ENCODE data around the gene ZYG11B. TPM values are rescaled to one million over a fixed set of nuclear protein-coding genes. Genes with fewer than 3 reads are reported as not detected.
A peak's percentile ranks its signal among the peaks of the same experiment; 100 is the strongest.
"Not testable (repeated sequence)": the region's sequence is repeated elsewhere in the genome, so short reads cannot be mapped to it uniquely, and the experiment has no call there.

The ZYG11B gene
- total and polyA plus RNA-seq, 4 donors = 38.9 to 115 (median 48.0) TPM

- DNase-seq (ENCODE audit: low read depth in 4 of 6, low spot score in 6 of 6); H3K27me3 ChIP-seq (ENCODE audit: control insufficient read depth, insufficient read depth, low read length); H3K4me1 ChIP-seq (ENCODE audit: control insufficient read depth, insufficient read depth, low read length); H3K9me3 ChIP-seq (ENCODE audit: control insufficient read depth, insufficient read depth, low read length); H3K36me3 ChIP-seq (ENCODE audit: control insufficient read depth, insufficient read depth, low read length); H3K4me3 ChIP-seq (ENCODE audit: low read depth, low read length); H3K27ac ChIP-seq (ENCODE audit: low read depth, low read length): not testable (repeated sequence)
- 90% methylated on average over 3 of the region's 6 CpGs for WGBS (ENCODE audit: insufficient coverage)
Measured at GRCh38 chr1:52750139-52750538, 23.9 kb downstream of the ZYG11B start.

GRCh38 chr1:52751589-52752483, 25.6 kb downstream of the ZYG11B start:
- H3K4me1 ChIP-seq (ENCODE audit: control insufficient read depth, insufficient read depth, low read length) = no peaks in the 10 kb centered on the region
- DNase-seq (ENCODE audit: low read depth in 4 of 6, low spot score in 6 of 6) = peak in 3 of 6 donors; percentile 3 to 57 (median 45)
- WGBS (ENCODE audit: insufficient coverage) = no CpG with 5 or more reads among the region's 3 CpGs
- no peak overlapping the region for H3K27ac ChIP-seq (ENCODE audit: low read depth, low read length)
- H3K27me3 ChIP-seq (ENCODE audit: control insufficient read depth, insufficient read depth, low read length) = no peaks in the 10 kb centered on the region
- H3K9me3 ChIP-seq (ENCODE audit: control insufficient read depth, insufficient read depth, low read length) = no peaks in the 10 kb centered on the region
- peaks cover 3% of the 10 kb centered on the region for H3K36me3 ChIP-seq (ENCODE audit: control insufficient read depth, insufficient read depth, low read length)
- no peak overlapping the region for H3K4me3 ChIP-seq (ENCODE audit: low read depth, low read length)

DNA sequence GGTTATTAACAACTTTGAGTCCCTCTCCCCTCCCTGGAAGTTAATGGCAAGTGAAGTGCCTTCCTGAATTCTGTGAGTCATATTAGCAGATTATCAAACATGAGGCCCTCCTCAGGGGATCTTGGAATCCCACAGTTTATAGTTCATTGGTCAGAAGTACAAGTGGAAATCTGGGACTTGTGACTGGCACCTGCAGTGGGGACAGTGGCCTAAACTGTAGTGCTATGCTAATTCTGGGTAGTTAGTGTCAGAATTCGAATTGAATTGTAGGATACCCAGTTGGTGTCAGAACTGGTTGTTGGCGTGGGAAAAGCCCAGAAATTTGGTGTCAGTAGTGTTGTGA, 26.2 kb downstream of the ZYG11B start:
- Histone ChIP-seq H3K27ac (ENCODE audit: low read depth, low read length) (no peak overlapping the region), H3K27me3 (ENCODE audit: control insufficient read depth, insufficient read depth, low read length) (no peaks in the 10 kb centered on the region), H3K9me3 (ENCODE audit: control insufficient read depth, insufficient read depth, low read length) (no peaks in the 10 kb centered on the region), H3K4me1 (ENCODE audit: control insufficient read depth, insufficient read depth, low read length) (no peaks in the 10 kb centered on the region), H3K4me3 (ENCODE audit: low read depth, low read length) (no peak overlapping the region), H3K36me3 (ENCODE audit: control insufficient read depth, insufficient read depth, low read length) (peaks cover 9% of the 10 kb centered on the region)
- 93% methylated on average over 2 of the region's 2 CpGs for WGBS (ENCODE audit: insufficient coverage)
- no peak for DNase-seq (ENCODE audit: low read depth in 4 of 6, low spot score in 6 of 6)

- Histone ChIP-seq H3K4me3 (ENCODE audit: low read depth, low read length) (no peak overlapping the region), H3K27me3 (ENCODE audit: control insufficient read depth, insufficient read depth, low read length) (no peaks in the 10 kb centered on the region), H3K4me1 (ENCODE audit: control insufficient read depth, insufficient read depth, low read length) (no peaks in the 10 kb centered on the region), H3K27ac (ENCODE audit: low read depth, low read length) (no peak overlapping the region), H3K36me3 (ENCODE audit: control insufficient read depth, insufficient read depth, low read length) (peaks cover 16% of the 10 kb centered on the region), H3K9me3 (ENCODE audit: control insufficient read depth, insufficient read depth, low read length) (no peaks in the 10 kb centered on the region)
- DNase-seq (ENCODE audit: low read depth in 4 of 6, low spot score in 6 of 6) = no peak
- WGBS (ENCODE audit: insufficient coverage) = no CpG with 5 or more reads among the region's 4 CpGs
Measured at GRCh38 chr1:52753169-52753568, 26.9 kb downstream of the ZYG11B start.

DNA sequence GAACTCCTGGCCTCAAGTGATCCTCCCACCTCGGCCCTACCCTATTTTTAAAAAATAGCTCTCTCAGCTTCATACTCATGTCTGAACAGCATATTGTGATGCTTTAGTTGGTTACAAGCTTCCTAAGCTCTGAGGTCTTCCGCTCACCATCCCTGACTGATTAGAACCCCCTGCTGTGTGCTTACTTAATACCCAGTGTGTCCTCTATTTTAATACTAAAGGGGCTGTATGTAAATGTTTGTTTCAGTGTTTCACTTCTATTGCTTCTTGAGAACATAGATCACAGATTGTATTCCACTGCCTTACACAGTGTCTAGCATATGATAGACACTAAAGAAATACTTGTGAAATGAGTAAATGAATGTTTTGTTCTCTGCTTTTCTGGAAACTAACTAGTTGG, 29.8 kb downstream of the ZYG11B start:
- WGBS (ENCODE audit: insufficient coverage) = 100% methylated on average over 1 of the region's 2 CpGs
- H3K9me3 ChIP-seq (ENCODE audit: control insufficient read depth, insufficient read depth, low read length) = no peaks in the 10 kb centered on the region
- H3K27me3 ChIP-seq (ENCODE audit: control insufficient read depth, insufficient read depth, low read length) = no peaks in the 10 kb centered on the region
- no peak overlapping the region for H3K4me3 ChIP-seq (ENCODE audit: low read depth, low read length)
- peaks cover 28% of the 10 kb centered on the region for H3K36me3 ChIP-seq (ENCODE audit: control insufficient read depth, insufficient read depth, low read length)
- H3K27ac ChIP-seq (ENCODE audit: low read depth, low read length) = no peak overlapping the region
- DNase-seq (ENCODE audit: low read depth in 4 of 6, low spot score in 6 of 6) = no peak
- H3K4me1 ChIP-seq (ENCODE audit: control insufficient read depth, insufficient read depth, low read length) = no peaks in the 10 kb centered on the region

DNA sequence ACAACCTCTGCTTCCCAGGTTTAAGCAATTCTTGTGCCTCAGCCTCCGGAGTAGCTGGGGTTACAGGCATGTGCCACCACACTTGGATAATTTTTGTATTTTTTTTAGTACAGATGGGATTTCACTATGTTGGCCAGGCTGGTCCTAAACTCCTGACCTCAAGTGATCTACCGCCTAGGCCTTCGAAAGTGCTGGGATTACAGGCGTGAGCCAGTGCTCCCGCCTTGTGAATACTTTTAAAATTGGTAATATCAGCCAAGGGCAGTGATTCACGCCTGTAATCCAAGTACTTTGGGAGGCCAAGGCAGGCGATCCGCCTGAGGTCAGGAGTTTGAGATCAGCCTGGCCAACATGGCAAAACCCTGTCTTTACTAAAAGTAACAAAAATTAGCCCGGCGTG, 33.7 kb downstream of the ZYG11B start:
- Histone ChIP-seq H3K27ac (ENCODE audit: low read depth, low read length) (no peak overlapping the region), H3K27me3 (ENCODE audit: control insufficient read depth, insufficient read depth, low read length) (no peaks in the 10 kb centered on the region), H3K9me3 (ENCODE audit: control insufficient read depth, insufficient read depth, low read length) (no peaks in the 10 kb centered on the region), H3K4me3 (ENCODE audit: low read depth, low read length) (no peak overlapping the region), H3K4me1 (ENCODE audit: control insufficient read depth, insufficient read depth, low read length) (no peaks in the 10 kb centered on the region), H3K36me3 (ENCODE audit: control insufficient read depth, insufficient read depth, low read length) (peaks cover 33% of the 10 kb centered on the region)
- no peak for DNase-seq (ENCODE audit: low read depth in 4 of 6, low spot score in 6 of 6)
- 100% methylated on average over 6 of the region's 10 CpGs for WGBS (ENCODE audit: insufficient coverage)

DNA sequence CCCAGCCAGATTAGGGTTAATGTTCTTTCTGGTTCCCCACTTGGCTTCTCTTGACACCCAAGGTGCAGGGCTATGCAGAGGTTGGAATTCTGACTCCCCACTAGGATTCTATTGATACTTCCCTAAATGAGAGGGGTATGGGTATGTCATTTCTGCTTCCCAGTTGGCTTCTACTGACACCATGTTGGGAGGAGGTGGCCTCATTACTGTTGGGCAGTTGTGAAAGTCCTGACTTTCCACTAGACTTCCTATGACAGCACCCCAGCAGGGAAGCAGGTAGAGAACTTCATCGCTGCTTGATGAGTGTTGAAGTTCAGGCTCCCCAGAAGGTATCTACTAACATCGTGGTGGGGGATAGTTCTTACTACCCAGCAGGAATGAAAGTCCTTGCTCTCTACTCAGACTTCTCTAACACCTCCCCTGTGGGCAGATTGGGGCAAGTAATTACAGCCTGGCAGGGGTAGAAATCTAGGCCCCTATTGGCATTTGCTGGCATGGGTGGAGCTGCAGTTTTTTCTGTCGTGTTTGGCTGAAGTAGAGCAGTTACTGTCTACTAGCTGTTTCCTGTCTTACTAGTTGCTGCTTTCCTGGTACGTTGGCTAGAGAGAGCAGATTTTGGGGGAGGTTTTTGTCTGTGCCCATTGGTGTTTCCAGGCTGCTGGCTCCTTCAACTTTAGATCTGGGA, 41.5 kb downstream of the ZYG11B start:
- Histone ChIP-seq H3K27me3 (ENCODE audit: control insufficient read depth, insufficient read depth, low read length) (no peaks in the 10 kb centered on the region), H3K4me1 (ENCODE audit: control insufficient read depth, insufficient read depth, low read length) (no peaks in the 10 kb centered on the region), H3K9me3 (ENCODE audit: control insufficient read depth, insufficient read depth, low read length) (no peaks in the 10 kb centered on the region), H3K4me3 (ENCODE audit: low read depth, low read length) (no peak overlapping the region), H3K27ac (ENCODE audit: low read depth, low read length) (no peak overlapping the region), H3K36me3 (ENCODE audit: control insufficient read depth, insufficient read depth, low read length) (peaks cover 8% of the 10 kb centered on the region)
- WGBS (ENCODE audit: insufficient coverage) = 91% methylated on average over 1 of the region's 4 CpGs
- DNase-seq (ENCODE audit: low read depth in 4 of 6, low spot score in 6 of 6) = no peak

GRCh38 chr1:52769346-52770033, 43.2 kb downstream of the ZYG11B start:
- no peaks in the 10 kb centered on the region for H3K4me1 ChIP-seq (ENCODE audit: control insufficient read depth, insufficient read depth, low read length)
- peaks cover 15% of the 10 kb centered on the region for H3K36me3 ChIP-seq (ENCODE audit: control insufficient read depth, insufficient read depth, low read length)
- peak in 1 of 6 donors; percentile 1 for DNase-seq (ENCODE audit: low read depth in 4 of 6, low spot score in 6 of 6)
- no peaks in the 10 kb centered on the region for H3K27me3 ChIP-seq (ENCODE audit: control insufficient read depth, insufficient read depth, low read length)
- no peaks in the 10 kb centered on the region for H3K9me3 ChIP-seq (ENCODE audit: control insufficient read depth, insufficient read depth, low read length)
- H3K27ac ChIP-seq (ENCODE audit: low read depth, low read length) = no peak overlapping the region
- no peak overlapping the region for H3K4me3 ChIP-seq (ENCODE audit: low read depth, low read length)
- WGBS (ENCODE audit: insufficient coverage) = no CpG with 5 or more reads among the region's 4 CpGs

DNA sequence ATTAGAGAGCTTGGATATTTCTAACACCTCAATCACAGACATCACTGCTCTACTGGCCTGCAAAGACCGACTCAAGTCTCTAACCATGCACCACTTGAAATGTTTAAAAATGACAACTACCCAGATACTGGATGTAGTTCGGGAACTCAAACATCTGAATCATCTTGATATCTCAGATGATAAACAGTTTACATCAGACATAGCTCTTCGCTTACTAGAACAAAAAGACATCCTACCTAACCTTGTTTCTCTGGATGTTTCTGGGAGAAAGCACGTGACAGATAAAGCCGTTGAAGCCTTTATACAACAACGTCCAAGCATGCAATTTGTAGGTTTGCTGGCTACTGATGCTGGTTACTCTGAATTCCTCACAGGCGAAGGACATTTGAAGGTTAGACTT, 45.1 kb downstream of the ZYG11B start:
- 100% methylated on average over 2 of the region's 7 CpGs for WGBS (ENCODE audit: insufficient coverage)

More for the DNA sequence above, 45.1 kb downstream of the ZYG11B start:
- no peak for DNase-seq (ENCODE audit: low read depth in 4 of 6, low spot score in 6 of 6)
- Histone ChIP-seq H3K36me3 (ENCODE audit: control insufficient read depth, insufficient read depth, low read length) (peaks cover 17% of the 10 kb centered on the region), H3K27me3 (ENCODE audit: control insufficient read depth, insufficient read depth, low read length) (no peaks in the 10 kb centered on the region), H3K4me1 (ENCODE audit: control insufficient read depth, insufficient read depth, low read length) (no peaks in the 10 kb centered on the region), H3K9me3 (ENCODE audit: control insufficient read depth, insufficient read depth, low read length) (no peaks in the 10 kb centered on the region), H3K4me3 (ENCODE audit: low read depth, low read length) (no peak overlapping the region), H3K27ac (ENCODE audit: low read depth, low read length) (no peak overlapping the region)
